Body of pancreas (tissue), 4 donors: ENCODE measurements around the gene RBPJL. TPM values are rescaled to one million over a fixed set of nuclear protein-coding genes. Genes with fewer than 3 reads are reported as not detected.

Experiments used
- ATAC-seq: fragments of 150-250 bp; one replicate; pipeline ENCODE4 v1.9.1; 2016
- DNase-seq, 4 donors: peaks; one replicate each; pipeline ENCODE4 v3.0.0-alpha.2; 2019
- H3K27ac ChIP-seq, 4 donors: fragments of 200-600 bp; sonication (generic); 1 replicate in 3 of 4; 2 replicates in 1 of 4; pipeline versions ENCODE4 v1.5.1 to v1.6.1; 2016 to 2019; ENCODE audit warnings: mild to moderate bottlenecking in 1 of 4, mixed read lengths in 1 of 4, moderate library complexity in 1 of 4
- H3K27me3 ChIP-seq, 2 donors: fragments of 200-600 bp; sonication (generic); one replicate each; pipeline ENCODE4 v1.6.0; 2016; ENCODE audit warnings: mild to moderate bottlenecking in 1 of 2
- H3K36me3 ChIP-seq, 2 donors: fragments of 200-600 bp; sonication (generic); replicated peaks in 1 of 2; 2 replicates each; pipeline ENCODE4 v1.5.1; 2016; ENCODE audit warnings: low read depth in 2 of 2; ENCODE audit not compliant: insufficient read depth in 1 of 2
- H3K4me1 ChIP-seq: fragments of 200-600 bp; sonication (generic); one replicate; pipeline ENCODE4 v1.6.0; 2016
- H3K4me3 ChIP-seq, 2 donors: fragments of 200-600 bp; sonication (generic); 1 replicate in 1 of 2; 2 replicates in 1 of 2; pipeline ENCODE4 v1.5.1; 2016 to 2019
- H3K9me3 ChIP-seq, 3 donors: fragments of 200-600 bp; sonication (generic); 1 replicate in 2 of 3; 2 replicates in 1 of 3; pipeline ENCODE4 v1.5.1; 2016
- POLR2A ChIP-seq, 3 donors: fragments of 450-650 bp; IDR thresholded peaks; one replicate each; pipeline ENCODE4 v1.6.1; 2016; ENCODE audit warnings: antibody characterized with exemption in 3 of 3, mild to moderate bottlenecking in 2 of 3
- WGBS, 2 donors: methylation state at CpG; one replicate each; pipeline ENCODE4 v1.1.5; 2017; 5-methylcytosine and 5-hydroxymethylcytosine counted together
- intact Hi-C: fragments of 100-400 bp; cut with DNase I; formaldehyde crosslinking; loops from one replicate; pipeline ENCODE4 v1.15.1; 2023
- total RNA-seq, 2 donors: library from RNA; depleted of rRNA; stranded (reverse); fragments of >200 nt; gene quantifications; one replicate each; pipeline ENCODE4 v1.1.0, GENCODE V29; 2016
- TF ChIP-seq, protein P1 (sequence below), 7 experiments: fragments of 450-650 bp in 4 of 7; fragments of 200-600 bp in 3 of 7; sonication (generic) in 3 of 7; IDR thresholded peaks; one replicate each; pipeline ENCODE4 v1.5.1; 2016 to 2019; ENCODE audit warnings: antibody characterized with exemption in 7 of 7

Gene RBPJL
- total RNA-seq, 2 donors from 2014 or later = 306 to 837 TPM

DNA sequence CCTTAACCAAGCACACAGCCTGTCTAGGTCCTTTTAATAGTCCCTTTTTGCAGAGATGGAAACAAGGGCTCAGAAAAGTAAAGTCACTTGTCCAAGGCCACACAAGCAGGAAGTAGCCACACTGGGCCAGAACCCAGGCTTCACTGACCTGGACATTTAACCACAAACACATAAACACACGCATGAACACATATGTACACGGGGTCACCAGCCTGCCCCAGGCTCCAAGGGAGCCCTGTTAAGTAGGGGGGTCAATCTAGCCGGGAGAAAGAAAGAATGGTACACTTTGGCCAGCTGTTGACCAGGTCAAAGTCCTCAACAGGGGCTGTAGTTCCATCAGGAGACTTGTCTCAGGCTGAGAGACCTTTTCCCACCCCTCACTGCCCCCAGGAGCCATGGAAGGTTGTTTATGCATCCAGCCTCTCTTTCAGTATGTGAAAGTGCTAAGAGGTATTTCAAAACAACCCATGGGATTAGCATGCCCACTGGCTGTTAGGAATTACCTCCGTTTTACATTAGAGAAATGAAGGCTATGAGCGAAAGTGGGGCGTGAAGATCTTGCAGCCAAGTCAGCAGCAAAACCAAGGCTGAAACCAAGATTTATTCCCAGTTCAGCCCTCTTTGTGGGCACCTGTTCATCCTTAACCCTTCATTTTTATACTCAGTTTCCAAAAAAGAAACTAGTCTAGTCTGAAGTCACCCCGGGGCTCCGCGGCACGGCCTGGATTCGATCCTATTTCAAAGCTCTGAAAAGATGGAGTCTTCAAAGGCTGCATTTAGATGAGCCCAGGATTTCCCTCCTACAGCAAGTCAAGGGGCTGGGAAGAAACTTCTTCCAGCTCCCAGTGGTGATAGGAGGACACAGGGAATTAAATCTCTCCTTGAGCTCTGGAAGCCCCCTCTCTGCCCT, 31.7 kb downstream of the RBPJL start:
- Histone ChIP-seq H3K36me3 (peaks cover 2 to 6% of the 10 kb centered on the region in 2 donors), H3K27ac (peak overlapping the region; percentile 91 to 99 (median 98)), H3K27me3 (no peaks in the 10 kb centered on the region), H3K9me3 (no peaks in the 10 kb centered on the region), H3K4me3 (no peak overlapping the region), H3K4me1 (peaks cover 83% of the 10 kb centered on the region)
- 72 to 76% methylated on average over 8 to 11 of the region's 11 CpGs for WGBS, 2 donors
- no peak for TF ChIP-seq POLR2A (IDR thresholded peaks at IDR 0.05)
- TF ChIP-seq, protein P1, sequence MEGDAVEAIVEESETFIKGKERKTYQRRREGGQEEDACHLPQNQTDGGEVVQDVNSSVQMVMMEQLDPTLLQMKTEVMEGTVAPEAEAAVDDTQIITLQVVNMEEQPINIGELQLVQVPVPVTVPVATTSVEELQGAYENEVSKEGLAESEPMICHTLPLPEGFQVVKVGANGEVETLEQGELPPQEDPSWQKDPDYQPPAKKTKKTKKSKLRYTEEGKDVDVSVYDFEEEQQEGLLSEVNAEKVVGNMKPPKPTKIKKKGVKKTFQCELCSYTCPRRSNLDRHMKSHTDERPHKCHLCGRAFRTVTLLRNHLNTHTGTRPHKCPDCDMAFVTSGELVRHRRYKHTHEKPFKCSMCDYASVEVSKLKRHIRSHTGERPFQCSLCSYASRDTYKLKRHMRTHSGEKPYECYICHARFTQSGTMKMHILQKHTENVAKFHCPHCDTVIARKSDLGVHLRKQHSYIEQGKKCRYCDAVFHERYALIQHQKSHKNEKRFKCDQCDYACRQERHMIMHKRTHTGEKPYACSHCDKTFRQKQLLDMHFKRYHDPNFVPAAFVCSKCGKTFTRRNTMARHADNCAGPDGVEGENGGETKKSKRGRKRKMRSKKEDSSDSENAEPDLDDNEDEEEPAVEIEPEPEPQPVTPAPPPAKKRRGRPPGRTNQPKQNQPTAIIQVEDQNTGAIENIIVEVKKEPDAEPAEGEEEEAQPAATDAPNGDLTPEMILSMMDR (IDR thresholded peaks at IDR 0.05) = no peak
- DNase-seq = peak in 1 of 4 donors; percentile 52
- intact Hi-C loops = no loop called here
- no peak for ATAC-seq

DNA sequence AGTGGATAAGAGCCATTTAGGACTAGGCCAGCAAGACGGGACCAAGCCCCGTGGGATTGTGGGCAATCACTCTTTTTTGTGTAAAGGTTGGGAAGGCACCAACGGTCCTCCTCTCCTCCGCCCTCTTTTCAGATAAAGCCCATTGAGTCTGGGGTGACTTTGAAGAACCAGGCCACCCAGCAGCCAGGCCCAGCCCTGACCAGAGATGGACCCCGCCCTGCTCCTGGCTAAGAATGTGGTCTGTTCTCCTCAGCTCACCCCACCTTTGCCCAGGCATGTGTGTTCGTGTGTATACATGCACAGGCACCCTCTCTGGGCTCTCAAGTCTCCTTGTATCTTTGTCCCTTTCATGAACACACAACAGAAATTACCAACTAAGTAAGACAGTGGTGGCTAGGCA, 32.4 kb downstream of the RBPJL start:
- no peak overlapping the region for H3K4me3 ChIP-seq
- peaks cover 90% of the 10 kb centered on the region for H3K4me1 ChIP-seq
- TF ChIP-seq POLR2A (IDR thresholded peaks at IDR 0.05) = no peak
- TF ChIP-seq, protein P1 (IDR thresholded peaks at IDR 0.05) = no peak
- WGBS, 2 donors = 42 to 62% methylated on average over 4 to 6 of the region's 6 CpGs
- peak overlapping the region; percentile 91 to 99 (median 98) for H3K27ac ChIP-seq
- intact Hi-C loops = no loop called here
- no peak for ATAC-seq
- H3K27me3 ChIP-seq = no peaks in the 10 kb centered on the region
- no peaks in the 10 kb centered on the region for H3K9me3 ChIP-seq
- peaks cover 2 to 5% of the 10 kb centered on the region in 2 donors for H3K36me3 ChIP-seq
- DNase-seq = no peak

DNA sequence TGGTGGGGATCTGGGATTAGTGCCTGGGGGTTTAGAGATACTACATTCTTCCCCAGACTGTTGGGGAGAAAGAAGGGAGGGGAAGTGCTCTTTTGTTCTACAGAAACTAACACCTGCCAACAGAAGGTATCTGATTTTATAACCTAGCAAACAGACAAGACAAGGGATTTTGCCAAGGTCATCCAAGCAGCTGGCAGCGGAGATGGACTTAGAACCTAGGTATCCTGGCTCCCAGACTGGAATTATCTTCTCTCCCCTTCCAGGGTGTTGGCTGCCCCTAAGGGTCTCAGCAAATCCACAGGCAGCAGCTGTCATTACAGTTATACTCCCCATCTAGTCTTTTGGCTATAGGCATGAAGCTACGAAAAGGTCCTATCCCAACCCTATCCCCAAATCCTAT, 33.2 kb downstream of the RBPJL start:
- no peaks in the 10 kb centered on the region for H3K9me3 ChIP-seq
- intact Hi-C loops = no loop called here
- WGBS, 2 donors = 33 to 50% methylated on average over 2 of the region's 2 CpGs
- no peak for DNase-seq
- no peak for ATAC-seq
- H3K36me3 ChIP-seq = peaks cover under 1 to 5% of the 10 kb centered on the region in 2 donors
- H3K4me3 ChIP-seq = no peak overlapping the region
- no peaks in the 10 kb centered on the region for H3K27me3 ChIP-seq
- peaks cover 97% of the 10 kb centered on the region for H3K4me1 ChIP-seq
- peak overlapping the region; percentile 91 to 99 (median 98) for H3K27ac ChIP-seq
- TF ChIP-seq, protein P1 (IDR thresholded peaks at IDR 0.05) = no peak
- TF ChIP-seq POLR2A (IDR thresholded peaks at IDR 0.05) = no peak

DNA sequence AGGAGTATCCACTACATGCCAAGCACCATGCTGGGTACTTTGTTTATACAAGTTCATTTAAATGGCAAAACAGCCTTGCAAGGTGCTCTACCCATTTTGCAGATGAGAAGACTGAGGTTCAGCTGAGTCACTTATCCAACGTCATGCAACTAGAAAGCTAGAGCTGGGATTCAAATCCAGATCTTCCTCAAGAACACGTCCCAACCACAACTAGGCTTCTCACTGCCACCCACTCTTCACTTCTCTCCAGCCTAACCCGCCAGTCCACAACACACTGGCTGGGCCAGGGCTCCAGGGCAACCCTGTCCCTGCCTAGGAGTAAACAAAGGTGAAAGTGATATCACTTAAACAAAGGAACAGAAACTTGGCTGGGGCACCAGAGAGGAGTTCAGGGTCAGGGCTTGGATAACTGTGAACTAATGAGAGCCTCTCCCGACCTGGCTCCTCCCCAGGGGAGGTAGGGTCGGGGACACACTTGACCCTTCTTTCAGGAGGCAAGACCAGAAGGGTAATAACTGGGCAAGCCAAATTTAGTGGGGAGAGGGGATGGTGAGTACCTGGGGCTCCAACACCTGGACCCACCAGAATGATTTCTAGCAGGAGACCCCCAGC, 33.7 kb downstream of the RBPJL start:
- peak; percentile 61 for ATAC-seq
- Histone ChIP-seq H3K27me3 (no peaks in the 10 kb centered on the region), H3K36me3 (peaks cover 0 to 3% of the 10 kb centered on the region in 2 donors), H3K4me1 (peaks cover 100% of the 10 kb centered on the region), H3K4me3 (no peak overlapping the region), H3K27ac (peak overlapping the region; percentile 91 to 99 (median 98)), H3K9me3 (no peaks in the 10 kb centered on the region)
- TF ChIP-seq, protein P1 (IDR thresholded peaks at IDR 0.05) = no peak
- peak; percentile 54 to 88 (median 82) for TF ChIP-seq POLR2A (IDR thresholded peaks at IDR 0.05)
- intact Hi-C loops = no loop called here
- DNase-seq = peak; percentile 87 to 94 (median 92)
- WGBS, 2 donors = 19 to 21% methylated on average over 5 of the region's 5 CpGs
